HG02759 (cell line): ENCODE measurements around the gene CPE.

Experiments used
- ATAC-seq: cut with Tn5 transposase; IDR thresholded peaks from one replicate; pipeline ENCODE4 v1.9.1; 2021; ENCODE audit warnings: mild to moderate bottlenecking, moderate library complexity; ENCODE audit not compliant: unreplicated experiment

Gene CPE

DNA sequence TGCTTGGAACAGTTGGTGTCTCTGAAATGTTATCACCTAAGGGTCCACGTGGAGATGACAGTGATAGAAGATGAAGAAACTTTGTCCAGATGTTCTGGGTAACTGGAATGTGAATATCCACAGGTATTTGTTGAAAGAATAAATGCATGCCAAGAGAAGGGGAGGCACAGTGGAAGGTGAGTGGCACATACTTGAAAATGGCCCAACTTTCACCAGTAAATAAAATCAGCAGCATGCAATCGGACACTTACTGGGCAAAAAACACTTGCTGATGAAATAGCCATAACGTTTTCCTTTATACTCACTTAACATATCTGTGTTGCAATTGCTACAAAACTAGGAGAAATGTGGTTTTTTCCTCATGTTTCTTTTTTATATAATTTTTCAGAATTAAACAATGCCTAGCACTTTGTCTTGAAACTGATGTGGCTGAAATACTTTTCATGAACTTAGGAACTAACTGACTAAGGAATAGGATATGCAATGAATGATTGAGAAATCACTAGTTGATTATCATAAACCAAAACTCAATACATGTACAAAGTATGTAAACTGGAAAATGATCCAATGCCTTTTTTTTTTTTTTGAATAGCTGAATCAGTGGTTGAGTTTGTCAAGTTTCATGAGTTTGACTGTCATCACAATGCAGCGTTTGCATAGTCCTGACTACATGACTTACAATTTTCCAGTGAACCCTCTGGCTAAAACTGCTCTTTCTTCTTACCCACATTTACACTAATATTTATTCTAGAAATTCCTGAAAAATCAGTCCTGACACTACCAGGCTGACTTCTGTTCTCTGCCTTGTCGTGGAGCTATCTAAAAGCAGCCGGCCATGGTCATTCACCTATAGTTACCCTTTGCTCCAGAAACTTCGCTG is 127.4 kb downstream of the CPE start:
- no peak for ATAC-seq

DNA sequence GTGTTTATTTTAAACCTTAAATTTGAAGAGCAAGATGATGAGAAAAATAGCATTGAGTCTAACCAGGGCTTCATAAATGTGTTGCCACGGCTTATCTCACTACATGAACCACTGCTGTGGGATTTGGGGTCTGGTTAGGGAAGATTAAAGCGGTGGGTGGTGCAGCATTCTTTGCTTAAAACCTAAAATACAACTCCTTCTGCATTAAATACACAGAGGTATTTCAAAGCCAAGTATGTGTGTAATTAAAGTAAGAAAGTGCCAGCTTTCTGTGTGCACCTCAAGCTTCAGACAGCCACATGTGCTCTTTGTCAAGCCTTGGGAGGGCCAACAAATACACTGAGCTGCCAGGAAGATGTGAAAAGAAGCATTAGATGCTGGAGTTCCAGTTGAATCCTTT is 128.0 kb downstream of the CPE start:
- no peak for ATAC-seq

DNA sequence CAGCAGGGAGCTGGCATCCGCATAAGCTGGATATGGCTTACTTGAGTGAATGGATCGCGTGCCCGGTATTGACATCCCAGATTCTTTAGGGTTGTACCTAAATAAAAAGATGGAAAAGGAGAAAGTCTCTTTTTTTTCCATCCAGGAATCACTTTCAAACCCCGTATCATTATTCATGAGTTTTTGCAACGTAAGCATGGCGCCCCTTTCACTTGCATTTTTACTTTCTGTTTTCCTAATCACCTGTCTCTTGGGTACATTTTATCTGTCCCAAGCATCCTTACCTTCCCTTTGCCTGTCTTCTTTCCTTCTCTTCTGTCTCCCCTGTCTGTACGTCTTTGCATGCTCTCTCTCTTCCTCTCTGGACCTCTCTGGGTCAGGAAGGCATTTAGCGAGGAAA is 128.6 kb downstream of the CPE start:
- ATAC-seq = no peak

DNA sequence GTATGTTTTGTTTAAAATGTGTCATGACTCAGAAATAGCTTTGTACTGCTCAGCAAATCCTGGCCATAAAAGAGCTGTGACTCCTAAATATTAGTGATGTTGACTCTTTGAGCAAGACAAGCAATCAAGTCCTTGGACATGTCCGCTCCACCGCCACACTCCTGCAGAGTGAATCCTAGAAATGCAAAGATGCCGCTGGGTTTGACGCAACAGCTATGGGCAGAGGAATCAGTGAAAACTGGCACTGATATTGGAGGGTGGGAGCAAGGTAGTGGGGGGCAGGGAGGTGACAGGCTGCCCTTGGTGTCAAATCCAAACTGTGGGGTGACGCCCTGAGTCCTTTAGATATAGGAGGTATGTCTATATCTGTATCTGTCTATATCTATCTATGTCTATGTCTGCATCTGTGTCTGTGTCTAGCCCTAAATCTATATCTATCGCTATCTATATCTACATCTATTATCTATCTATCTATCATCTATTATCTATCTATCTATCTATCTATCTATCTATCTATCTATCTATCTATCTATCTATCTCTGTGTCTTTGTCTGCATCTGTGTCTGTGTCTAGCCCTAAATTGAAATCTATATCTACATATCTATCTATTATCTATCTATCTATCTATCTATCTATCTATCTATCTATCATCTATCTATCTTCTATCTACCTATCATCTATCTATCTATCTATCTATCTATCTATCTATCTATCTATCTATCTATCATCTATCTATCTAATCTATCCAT is 129.7 kb downstream of the CPE start:
- no peak for ATAC-seq

DNA sequence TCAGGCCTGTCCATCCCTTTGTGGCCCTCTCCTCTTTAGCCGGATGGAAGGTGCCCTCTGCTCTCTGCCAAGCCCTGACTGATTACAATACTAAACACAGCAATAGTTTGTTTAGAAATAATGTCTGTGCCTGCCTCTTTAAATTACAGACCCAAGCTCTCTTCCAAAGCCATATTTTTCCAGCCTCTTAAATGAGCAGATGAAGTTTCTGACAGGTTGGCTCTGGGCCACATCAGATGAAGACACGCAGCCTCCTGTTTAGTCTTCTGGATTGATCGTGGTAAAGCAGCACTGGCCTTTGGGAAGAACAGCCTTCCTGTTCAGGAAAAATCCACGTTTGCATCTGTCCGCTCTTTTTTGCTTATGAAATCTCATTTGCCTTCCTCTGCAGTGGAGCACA is 133.6 kb downstream of the CPE start:
- no peak for ATAC-seq

DNA sequence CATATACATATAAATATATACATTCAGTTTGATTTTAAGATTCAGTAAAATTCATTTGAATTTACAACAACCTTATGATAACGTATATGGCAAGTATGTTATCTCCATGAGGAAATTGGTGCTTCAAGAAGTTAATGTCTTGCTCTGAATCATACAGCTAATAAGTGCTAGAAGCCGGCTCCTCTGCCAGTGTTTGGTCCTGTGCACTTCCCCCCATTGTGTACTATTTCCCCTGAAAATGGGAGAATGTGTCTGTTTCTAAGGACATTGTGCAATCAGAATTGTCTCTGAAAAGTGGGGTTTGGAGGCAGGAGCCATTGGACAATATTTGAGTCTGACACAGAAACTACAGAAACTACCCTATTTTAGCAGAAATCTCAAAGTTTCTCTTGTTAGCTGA is 135.9 kb downstream of the CPE start:
- no peak for ATAC-seq

DNA sequence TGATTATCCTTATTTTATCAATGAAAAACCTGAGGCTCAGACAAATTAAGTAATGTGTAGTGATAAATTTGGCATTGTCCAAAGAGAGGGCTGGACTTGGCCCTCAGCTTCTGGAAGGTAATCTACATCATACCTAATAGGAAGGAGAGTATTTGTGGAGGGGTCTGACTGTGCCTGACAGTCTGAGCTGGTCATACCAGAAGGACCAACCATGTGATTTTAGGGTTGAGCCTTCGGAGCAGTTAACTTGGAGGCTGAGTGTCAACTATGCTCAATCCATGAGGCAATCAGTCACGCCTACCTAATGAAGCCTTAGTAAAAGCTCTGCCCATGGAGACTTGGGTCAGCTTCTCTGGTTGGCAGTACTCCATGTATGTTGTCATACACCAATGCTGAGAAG is 136.4 kb downstream of the CPE start:
- ATAC-seq = no peak

DNA sequence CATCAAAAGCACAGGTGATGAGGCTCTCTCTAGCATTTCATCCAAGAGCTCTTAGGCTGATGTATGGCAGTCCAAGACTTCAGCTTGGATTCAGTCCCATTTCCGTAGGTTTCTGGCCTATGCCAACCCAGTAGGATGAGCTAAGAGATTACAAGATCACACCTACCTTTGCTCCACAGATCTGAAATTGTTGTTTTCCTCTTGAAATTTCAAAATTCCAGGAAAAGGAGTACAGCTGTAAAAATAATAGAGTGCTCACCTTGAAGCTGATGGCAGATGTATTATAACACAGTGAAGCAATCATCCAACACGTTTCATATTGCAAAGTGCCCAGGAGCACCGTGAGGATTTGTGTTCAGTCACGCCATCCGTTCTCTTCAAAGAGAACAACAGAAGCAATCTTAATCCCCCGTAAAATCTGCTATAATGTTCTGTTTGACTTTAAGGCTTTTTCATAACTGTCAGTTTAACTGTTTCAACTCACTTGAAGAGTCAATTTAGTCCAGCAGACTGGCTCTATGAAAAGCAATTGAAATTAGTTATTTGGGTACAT is 137.5 kb downstream of the CPE start:
- no peak for ATAC-seq

DNA sequence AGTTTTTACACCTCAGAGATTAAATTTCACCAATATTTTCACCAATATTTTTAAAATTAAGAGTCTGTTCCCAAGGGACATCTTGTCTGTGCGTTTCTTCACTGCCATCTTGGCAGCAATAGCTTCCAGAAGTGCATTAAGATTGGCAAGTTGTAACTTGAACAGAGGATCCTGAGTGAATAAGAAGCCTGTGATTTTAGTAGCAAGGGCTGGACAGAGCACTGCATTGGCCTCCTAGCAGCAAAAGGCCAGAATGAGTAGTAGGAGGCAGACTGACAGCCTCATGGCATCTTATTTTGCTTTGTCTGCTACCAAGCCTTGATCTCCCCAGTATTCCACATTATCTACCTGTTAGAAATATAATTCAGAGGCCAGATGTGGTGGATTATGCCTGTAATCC is 138.4 kb downstream of the CPE start:
- no peak for ATAC-seq

DNA sequence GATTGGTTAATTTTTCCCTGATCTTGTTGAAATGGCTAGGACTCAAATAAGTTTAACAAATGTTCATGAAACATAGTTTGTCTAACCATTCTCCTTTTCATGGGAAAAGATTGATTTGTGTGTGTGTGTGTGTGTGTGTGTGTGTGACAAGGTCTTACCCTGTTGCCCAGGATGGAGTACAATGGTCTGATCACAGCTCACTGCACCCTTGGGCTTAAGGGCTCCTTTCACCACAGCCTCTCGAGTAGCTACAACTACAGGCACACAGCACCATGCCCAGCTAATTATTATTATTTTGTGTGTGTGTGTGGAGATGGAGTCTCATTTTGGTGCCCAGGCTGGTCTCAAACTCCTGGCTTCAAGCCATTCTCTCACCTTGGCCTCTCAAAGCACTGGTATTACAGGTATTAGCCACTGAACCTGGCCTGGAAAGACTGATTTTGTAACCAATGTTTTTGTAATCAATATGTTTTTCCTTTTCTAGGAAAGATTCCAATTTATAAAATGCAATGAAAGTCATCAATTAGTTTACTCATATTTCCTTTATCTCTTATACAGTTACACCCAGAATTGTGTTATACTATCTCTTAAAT is 139.3 kb downstream of the CPE start:
- ATAC-seq = no peak

DNA sequence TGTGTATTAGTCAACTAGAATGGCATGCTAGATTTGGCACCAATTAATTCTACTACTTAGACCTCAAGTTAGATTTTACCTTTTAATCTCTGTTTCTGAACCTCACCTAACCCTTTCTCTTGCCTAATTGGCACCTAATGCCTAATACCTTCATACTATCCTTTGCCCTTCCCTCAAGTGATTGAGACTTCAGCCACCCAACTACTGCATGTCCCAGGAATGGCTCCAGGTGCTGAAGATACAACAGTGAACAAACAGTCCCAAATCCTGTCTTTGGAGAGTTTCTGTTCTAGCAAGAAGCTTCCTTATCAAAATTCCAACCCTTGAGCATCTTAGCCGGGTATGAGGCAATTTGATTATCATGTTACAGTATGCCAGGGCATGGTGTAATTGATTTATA is 139.9 kb downstream of the CPE start:
- ATAC-seq = no peak

DNA sequence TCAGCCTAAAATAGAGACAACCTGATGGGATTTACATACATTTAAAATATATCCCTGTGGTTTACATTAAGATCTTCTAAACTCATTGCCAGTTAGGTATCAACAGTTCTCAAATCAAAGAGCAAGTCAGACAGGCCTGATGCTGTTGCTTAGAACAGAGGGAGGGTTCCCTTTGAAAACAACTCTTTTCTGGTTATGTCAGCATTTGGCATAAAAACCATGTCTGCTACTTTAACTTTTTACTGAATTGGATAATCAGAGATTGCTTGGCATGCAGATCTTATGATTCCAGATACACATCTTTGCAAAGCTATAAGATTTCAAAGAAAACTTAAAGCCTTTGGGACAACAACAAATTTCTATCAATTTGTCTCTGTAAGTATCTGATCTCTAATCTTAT is 140.8 kb downstream of the CPE start:
- no peak for ATAC-seq

DNA sequence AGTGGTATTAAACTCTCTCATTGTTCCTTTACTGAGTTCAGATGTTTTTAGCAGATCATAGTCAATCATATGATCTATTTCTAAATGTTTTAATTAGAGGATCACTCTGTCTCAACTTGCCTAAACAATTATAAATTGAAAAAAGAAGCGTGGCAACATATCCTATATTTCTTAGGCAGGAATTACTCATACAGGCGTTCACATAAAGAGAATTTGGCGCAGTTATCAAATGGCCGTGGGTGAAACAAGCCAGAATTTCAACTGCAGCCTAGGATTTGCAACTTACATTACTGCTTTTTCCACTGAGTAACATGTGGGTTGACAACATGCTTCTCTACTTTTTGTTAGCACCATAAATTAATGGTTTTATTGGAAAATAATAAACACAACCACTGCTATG is 141.3 kb downstream of the CPE start:
- no peak for ATAC-seq

DNA sequence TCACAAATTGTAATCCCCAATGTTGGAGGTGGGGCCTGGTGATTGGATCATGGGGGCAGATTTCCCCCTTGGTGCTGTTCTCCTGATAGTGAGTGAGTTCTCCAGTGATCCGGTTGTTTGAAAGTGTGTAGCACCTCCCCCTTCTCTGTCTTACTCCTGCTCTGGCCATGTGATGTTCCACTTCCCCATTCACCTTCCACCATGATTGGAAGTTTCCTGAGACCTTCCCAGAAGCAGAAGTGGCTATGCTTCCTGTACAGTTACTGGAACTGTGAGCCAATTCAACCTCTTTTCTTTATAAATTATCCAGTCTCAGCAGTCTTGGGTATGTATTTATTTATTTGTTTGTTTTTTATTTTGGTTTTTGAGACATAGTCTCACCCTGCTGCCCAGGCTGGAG is 143.2 kb downstream of the CPE start:
- no peak for ATAC-seq

DNA sequence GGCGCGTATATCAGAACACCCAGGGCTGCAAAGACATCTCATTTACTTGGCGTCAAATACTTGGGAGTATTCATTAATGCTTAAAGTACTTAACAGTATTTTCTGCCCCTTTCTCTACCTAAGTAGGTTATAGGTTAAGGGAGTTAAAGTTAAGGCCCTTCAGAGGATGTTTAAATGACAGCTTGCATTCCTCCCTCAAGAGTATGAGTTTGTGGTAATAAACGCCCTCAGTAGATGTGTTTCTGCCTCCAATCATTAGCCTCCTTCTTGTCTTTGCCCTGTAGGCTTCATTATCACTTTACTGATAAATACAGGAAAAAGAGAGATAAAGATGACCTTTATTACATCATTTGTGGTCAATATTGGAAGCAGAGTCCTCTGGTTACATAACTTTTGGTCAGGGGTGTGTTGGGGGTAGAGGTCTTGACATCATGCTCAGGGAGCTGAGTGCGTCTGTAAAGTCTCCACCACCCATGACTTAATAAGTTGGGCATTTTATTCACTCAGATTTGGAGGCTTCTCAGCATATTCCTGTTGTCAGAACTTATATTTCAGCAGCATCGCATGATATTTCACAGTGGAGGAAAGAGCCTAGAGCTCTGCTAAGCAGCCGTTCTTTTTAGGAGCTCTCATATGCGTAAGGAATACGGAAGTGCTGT is 145.9 kb downstream of the CPE start:
- ATAC-seq = no peak

DNA sequence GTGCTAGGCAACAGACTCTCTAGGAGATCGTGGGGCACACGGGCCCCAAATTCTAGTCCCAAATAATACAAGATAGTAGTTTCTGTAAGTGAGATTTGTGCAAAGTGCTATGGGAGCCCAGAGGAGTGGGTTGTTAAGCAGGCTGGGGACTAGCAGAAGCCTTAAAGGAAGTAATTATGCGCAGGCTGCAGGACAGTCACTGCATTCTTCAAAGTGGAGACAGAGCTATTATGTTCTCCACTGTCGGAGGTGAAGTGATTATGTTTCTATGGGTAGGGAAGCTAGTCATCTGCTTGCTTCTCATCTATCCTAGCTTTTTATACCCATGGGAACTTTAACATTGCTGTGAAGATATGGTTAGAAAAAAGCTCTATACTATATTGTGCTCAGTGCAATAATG is 154.2 kb downstream of the CPE start:
- ATAC-seq = no peak

DNA sequence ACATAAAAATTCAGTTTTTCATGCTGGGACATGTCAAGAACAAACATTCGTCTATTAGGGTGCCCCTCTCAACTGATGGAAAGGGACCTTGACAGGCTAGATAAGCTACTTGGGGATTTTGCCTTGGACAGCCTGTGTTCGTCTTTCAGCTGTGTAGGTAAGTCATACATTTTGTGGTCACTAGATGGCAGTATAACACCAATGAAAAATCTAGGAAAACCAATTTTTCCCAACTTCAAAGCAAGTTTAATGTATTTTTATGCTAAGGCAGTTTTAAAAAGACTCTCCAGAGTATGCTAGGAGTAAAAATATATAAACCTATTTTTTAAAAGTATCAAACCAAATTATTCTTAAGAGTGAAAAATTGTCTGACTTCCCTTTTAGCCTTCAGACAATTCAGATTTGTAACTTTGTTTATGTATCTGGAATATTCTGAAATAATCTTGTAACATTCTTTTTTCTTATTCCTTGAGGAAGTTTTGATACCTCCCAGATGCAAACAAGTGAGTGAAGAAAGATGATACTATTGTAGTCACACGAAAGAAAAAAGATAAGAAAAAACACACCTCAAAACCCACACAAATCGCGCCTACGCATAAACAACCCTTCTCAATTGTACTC is 158.3 kb downstream of the CPE start:
- ATAC-seq = peak; percentile 57

DNA sequence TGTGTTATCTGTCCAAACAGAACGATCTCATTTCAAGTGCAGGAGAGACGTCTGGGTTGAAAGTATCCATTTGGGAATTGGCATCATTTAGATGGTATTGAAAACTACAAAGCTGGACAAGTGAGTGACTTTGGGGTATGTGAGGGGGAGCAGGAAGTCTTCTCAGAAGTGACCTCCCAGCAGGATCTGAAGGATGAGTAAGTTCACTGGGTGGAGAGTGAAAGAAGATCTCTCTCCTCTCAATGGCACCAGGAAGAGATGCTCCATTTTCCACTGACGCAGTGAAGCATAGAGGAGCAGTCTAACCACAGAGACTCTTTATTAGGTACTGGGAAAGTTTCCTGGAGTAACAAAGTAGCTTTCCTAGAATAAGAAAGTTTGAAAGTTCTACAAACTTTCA is 161.0 kb downstream of the CPE start:
- ATAC-seq = no peak

DNA sequence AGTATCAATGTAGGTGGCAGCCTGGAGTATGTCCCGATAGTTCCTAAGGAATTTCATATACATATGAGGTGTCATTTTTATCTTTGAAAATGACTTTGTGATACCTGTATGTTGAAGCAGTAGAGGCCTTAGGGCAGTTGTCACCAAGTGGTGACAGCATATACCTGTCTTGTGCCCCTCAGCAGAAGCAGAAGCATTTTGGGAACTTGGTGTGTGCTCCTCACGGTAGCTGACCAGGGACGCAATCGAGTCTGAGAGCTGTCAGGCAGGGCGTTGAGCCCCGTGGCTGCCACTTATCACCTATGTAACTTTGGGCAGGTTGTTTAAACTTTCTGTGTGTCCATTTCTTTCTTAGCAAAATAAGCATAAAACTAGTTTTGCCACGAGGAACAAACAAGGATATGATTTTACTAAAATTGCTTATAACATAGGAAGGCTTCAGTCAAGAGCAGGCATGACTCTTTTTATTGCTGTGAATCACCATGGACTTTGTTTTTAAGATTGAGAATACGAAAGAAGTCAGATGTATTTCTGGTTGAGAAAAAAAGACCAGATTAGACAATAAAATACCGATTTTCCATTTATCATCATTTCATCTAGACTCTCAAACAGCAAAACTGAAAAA is 161.5 kb downstream of the CPE start:
- no peak for ATAC-seq

DNA sequence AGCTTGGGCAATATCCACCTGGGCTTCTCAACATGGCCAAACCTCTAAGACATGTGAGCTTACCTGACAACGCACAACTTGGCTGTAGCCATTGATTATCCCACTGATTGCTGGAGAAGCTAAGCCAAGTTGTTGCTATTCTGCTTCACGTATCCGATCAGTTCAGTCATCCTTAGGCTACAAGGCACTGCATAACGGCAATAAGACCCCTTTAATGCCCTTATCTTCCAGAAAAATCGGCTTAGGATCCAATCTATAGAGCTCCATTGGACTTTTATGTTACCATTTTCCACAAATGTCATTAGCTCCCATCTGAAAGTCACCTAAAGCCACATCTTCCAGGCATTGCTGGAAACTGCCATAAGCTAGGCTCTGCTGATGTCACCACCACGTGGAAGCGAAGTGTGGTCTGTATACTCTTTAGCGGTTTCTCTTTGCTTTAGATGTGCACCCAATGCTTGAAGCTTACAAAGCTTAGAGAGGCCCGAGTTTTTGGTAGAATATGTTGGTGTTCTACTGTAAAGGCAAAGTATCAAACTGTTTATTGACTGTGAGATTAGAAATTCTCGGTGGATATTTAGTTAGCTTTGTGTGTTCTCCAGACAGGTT is 163.1 kb downstream of the CPE start:
- no peak for ATAC-seq
